Measurements from ENCODE around the gene MTO1.
"Not testable (repeated sequence)": the region's sequence is repeated elsewhere in the genome, so short reads cannot be mapped to it uniquely, and the experiment has no call there.

Gene MTO1

DNA sequence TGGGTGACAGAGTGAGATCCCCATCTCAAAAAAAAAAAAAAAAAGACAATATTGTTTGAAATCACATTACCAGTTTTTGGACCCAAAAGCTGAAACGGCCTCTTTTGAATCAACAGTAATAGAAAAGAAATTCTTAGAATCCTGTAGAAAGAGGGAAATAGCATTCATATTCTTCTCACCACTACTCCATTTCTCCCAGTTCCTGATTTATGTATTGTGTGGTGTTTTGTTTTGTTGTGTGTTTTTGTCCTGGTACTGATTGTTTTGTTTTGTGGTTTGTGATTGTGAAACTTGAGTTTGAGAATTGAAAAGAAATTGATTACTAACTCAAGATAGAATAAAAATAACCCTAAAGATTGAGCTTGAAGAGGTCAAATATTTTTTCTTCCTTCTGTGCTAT, 85.5 kb downstream of the MTO1 start:
- no peak for DNase-seq (ENCODE audit: low read depth)
- no peak for TF ChIP-seq CTCF (conservative IDR thresholded peaks at IDR 0.05; ENCODE audit: control insufficient read depth, insufficient read depth, low read depth, low read length)
- no peak overlapping the region for H3K4me3 ChIP-seq (ENCODE audit: control insufficient read depth, low read depth, low read length)

GRCh38 chr6:73548458-73549446, 87.2 kb downstream of the MTO1 start:
- no peak for TF ChIP-seq CTCF (conservative IDR thresholded peaks at IDR 0.05; ENCODE audit: control insufficient read depth, insufficient read depth, low read depth, low read length)
- peak; percentile 2 for DNase-seq (ENCODE audit: low read depth)
- H3K4me3 ChIP-seq (ENCODE audit: control insufficient read depth, low read depth, low read length): no peak overlapping the region

GRCh38 chr6:73551115-73551514, 89.6 kb downstream of the MTO1 start:
- H3K4me3 ChIP-seq (ENCODE audit: control insufficient read depth, low read depth, low read length); DNase-seq (ENCODE audit: low read depth): not testable (repeated sequence)

DNA sequence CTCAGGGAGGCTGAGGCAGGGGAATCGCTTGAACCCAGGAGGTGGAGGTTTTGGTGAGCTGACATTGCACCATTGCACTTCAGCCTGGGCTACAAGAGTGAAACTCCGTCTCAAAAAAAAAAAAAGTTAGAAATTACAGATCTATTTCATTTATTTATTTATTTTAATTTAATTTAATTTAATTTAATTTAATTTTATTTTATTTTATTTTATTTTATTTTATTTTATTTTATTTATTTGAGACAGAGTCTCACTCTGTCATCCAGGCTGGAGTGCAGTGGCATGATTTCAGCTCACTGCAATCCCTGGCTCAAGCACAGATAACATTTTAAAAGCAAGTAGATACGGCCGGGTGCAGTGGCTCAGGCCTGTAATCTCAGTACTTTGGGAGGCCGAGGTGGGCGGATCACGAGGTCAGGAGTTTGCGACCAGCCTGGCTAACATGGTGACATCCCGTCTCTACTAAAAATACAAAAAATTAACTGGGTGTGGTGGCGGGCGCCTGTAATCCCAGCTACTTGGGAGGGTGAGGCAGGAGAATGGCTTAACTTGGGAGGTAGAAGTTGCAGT, 93.9 kb downstream of the MTO1 start:
- not testable (repeated sequence) for DNase-seq (ENCODE audit: low read depth); H3K4me3 ChIP-seq (ENCODE audit: control insufficient read depth, low read depth, low read length)

GRCh38 chr6:73556836-73557235, 95.3 kb downstream of the MTO1 start:
- TF ChIP-seq CTCF (conservative IDR thresholded peaks at IDR 0.05; ENCODE audit: control insufficient read depth, insufficient read depth, low read depth, low read length): no peak
- no peak for DNase-seq (ENCODE audit: low read depth)

More at GRCh38 chr6:73556836-73557235, 95.3 kb downstream of the MTO1 start:
- H3K4me3 ChIP-seq (ENCODE audit: control insufficient read depth, low read depth, low read length): no peak overlapping the region

All from fibroblast of mammary gland (primary cell).